GM12872 (cell line): ENCODE data around the gene USP5.
A peak's percentile ranks its signal among the peaks of the same experiment; 100 is the strongest.

Source experiments
- CTCF ChIP-seq: IDR thresholded peaks from 3 replicates; pipeline ENCODE4 v1.5.1; 2011; ENCODE audit warnings: low read depth, mild to moderate bottlenecking, low read length, moderate library complexity; ENCODE audit not compliant: insufficient read depth

Gene USP5

GRCh38 chr12:6861391-6861790, 9.4 kb downstream of the USP5 start:
- no peak for TF ChIP-seq CTCF

GRCh38 chr12:6863033-6863432, 11.1 kb downstream of the USP5 start:
- no peak for TF ChIP-seq CTCF

- no peak for TF ChIP-seq CTCF
These were observed 11.8 kb downstream of the USP5 start for GRCh38 chr12:6863586-6864321.

GRCh38 chr12:6866163-6866919, 14.4 kb downstream of the USP5 start:
- TF ChIP-seq CTCF: no peak

GRCh38 chr12:6866920-6867412, 15.0 kb downstream of the USP5 start:
- no peak for TF ChIP-seq CTCF

GRCh38 chr12:6867413-6868210, 15.7 kb downstream of the USP5 start, which contains the start of gene TPI1:
TPI1 (plus strand) TSS chr12:6867531; CDS start chr12:6867567, 36 bp downstream.
- 0 out of 3 replicates have a peak, but pooled peaks have one; percentile 1 for TF ChIP-seq CTCF
